ENCODE results near the gene TMEM63A.

TMEM63A gene

DNA sequence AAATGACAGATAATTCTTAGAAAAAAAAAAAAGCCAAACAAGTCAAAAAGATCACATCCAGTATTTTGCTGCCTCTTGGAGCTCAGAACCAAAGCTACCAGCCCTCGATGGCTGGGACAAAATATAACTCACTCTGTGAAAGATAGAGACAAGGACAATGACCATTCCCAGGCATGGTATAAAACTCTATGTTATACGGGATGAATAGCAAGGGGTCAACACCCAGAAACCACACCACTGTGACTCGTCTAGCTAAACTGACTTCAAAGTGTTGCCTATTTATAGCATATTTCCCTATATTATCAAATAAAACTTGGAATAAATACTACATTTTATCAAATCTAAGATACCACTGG lies 10.1 kb downstream of the TMEM63A start:
- Histone ChIP-seq H3K9ac (ENCODE audit: low read length) (no peak overlapping the region), H3K27ac (ENCODE audit: low read depth, low read length) (no peak overlapping the region), H3K4me1 (ENCODE audit: insufficient read depth, low read length) (no peaks in the 10 kb centered on the region), H3K9me3 (ENCODE audit: low read length) (no peaks in the 10 kb centered on the region), H3K27me3 (ENCODE audit: control insufficient read depth in 1 of 2, insufficient read depth in 2 of 2, low read length in 2 of 2) (no peaks in the 10 kb centered on the region), H3K36me3 (ENCODE audit: insufficient read depth, low read length) (peaks cover 59% of the 10 kb centered on the region), H3K4me3 (ENCODE audit: low read depth in 1 of 2, low read length in 2 of 2) (no peak overlapping the region)

DNA sequence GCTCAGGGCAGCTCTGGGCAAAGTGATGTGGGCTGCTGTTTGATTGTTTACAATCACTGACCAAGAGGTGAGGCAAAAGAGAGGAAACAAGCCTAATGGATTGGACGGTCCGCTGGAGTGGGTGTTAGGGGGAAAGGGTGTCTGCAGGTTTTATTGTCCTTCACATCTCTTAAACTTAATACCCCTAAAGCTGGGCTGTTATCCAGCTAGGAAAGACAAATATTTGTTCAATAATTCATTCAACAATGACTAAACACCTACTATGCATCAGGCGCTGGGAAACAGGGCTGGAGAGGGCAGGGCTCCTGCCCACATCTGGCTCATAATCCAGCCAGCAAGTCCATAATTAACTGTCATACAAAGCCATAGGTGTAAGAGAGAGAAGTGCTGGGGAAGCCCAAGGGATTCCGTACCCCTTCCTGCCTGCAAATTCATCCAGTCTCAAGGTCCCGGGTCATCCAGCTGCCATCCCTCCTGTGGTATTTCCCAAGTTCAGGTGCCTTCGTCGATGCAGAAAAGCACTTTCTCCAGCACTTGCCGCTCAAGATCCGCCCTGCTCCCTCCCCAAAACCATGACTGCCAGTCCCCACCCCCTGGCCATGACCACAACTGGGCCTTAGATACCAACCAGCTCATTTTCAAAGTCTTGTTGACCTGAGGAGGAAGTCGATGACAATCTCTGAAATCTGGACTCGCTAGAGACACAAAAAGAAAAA lies 10.7 kb downstream of the TMEM63A start:
- H3K4me3 ChIP-seq (ENCODE audit: low read depth in 1 of 2, low read length in 2 of 2): no peak overlapping the region
- H3K36me3 ChIP-seq (ENCODE audit: insufficient read depth, low read length): peaks cover 60% of the 10 kb centered on the region
- H3K4me1 ChIP-seq (ENCODE audit: insufficient read depth, low read length): no peaks in the 10 kb centered on the region
- no peaks in the 10 kb centered on the region for H3K9me3 ChIP-seq (ENCODE audit: low read length)
- no peaks in the 10 kb centered on the region for H3K27me3 ChIP-seq (ENCODE audit: control insufficient read depth in 1 of 2, insufficient read depth in 2 of 2, low read length in 2 of 2)
- no peak overlapping the region for H3K27ac ChIP-seq (ENCODE audit: low read depth, low read length)
- H3K9ac ChIP-seq (ENCODE audit: low read length): no peak overlapping the region

DNA sequence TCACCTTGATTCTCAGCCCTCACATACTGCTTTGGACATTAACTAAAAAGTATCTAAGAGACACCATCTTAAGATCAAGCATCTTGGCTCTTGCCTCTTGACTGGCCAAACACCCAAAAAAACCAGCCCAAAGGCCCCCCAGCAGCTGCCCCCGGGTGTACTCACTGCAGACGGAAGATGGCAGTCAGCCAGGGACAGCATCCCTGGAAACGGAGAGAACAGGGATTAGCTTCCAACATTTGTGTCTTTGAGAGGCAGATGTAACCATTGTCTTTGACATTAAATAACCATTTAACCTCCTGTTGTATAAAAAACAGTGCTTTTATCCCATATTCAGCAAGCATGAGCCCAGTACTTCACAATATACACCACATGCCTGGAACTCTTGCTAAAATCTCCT lies 11.3 kb downstream of the TMEM63A start:
- H3K9me3 ChIP-seq (ENCODE audit: low read length): no peaks in the 10 kb centered on the region
- H3K4me1 ChIP-seq (ENCODE audit: insufficient read depth, low read length): no peaks in the 10 kb centered on the region
- no peak overlapping the region for H3K4me3 ChIP-seq (ENCODE audit: low read depth in 1 of 2, low read length in 2 of 2)
- no peak overlapping the region for H3K27ac ChIP-seq (ENCODE audit: low read depth, low read length)
- H3K9ac ChIP-seq (ENCODE audit: low read length): no peak overlapping the region
- H3K27me3 ChIP-seq (ENCODE audit: control insufficient read depth in 1 of 2, insufficient read depth in 2 of 2, low read length in 2 of 2): no peaks in the 10 kb centered on the region
- peaks cover 61% of the 10 kb centered on the region for H3K36me3 ChIP-seq (ENCODE audit: insufficient read depth, low read length)

DNA sequence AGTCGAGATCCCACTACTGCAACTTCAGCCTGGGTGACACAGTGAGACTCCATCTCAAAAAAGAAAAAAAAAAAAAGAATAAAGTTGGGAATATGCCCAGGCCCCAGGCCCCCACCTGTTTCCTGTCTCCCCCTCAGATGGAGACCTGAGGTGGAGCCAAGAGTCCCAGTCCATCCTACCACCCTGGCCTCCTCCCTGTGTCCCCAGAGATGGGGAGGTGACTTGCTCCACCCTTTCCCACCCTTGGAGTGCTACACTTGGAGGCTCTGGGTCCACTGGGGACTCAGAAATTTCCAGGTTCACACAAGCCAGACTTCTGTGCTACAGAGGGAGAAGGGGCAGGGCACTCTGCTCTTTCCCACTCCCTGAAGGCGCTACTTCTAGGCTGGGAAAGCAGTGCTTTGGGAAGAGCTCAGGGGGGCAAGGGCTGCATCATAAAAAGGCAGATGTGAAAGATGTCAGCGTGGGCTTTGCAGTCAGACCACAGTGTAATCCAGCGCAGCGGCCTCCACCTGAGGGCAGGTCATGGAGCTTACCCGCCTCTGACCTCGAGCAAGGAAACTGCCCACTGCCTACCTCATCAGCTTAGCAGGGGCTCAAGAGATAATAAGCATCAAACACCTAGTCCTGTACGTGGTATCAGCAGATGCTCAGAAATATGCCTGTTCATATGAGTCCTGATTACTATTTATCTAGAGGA lies 13.4 kb downstream of the TMEM63A start:
- Histone ChIP-seq H3K9me3 (ENCODE audit: low read length) (no peaks in the 10 kb centered on the region), H3K4me3 (ENCODE audit: low read depth in 1 of 2, low read length in 2 of 2) (no peak overlapping the region), H3K9ac (ENCODE audit: low read length) (no peak overlapping the region), H3K27ac (ENCODE audit: low read depth, low read length) (no peak overlapping the region), H3K36me3 (ENCODE audit: insufficient read depth, low read length) (peaks cover 55% of the 10 kb centered on the region), H3K4me1 (ENCODE audit: insufficient read depth, low read length) (no peaks in the 10 kb centered on the region), H3K27me3 (ENCODE audit: control insufficient read depth in 1 of 2, insufficient read depth in 2 of 2, low read length in 2 of 2) (no peaks in the 10 kb centered on the region)

DNA sequence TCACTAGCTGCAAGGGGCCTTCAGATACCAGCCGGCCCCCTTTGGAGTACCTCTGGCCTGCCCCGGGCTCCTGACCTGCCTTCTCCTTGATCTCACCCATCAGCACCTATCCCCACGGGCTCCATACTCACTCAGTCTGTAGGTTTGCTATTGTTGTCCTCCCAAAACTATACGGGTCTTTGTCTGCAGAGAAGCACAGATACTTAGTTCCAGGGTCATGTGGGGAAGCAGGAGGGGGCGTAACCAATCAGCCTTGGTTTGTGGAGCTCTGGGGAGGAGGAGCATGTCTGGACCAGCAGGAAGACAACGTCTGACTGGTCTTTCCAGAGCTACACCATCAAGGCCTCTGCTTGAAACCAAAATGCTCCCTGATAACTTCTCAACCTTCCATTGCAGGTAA lies 15.2 kb downstream of the TMEM63A start:
- H3K4me3 ChIP-seq (ENCODE audit: low read depth in 1 of 2, low read length in 2 of 2): no peak overlapping the region
- peaks cover 9% of the 10 kb centered on the region for H3K4me1 ChIP-seq (ENCODE audit: insufficient read depth, low read length)
- no peaks in the 10 kb centered on the region for H3K9me3 ChIP-seq (ENCODE audit: low read length)
- H3K27me3 ChIP-seq (ENCODE audit: control insufficient read depth in 1 of 2, insufficient read depth in 2 of 2, low read length in 2 of 2): no peaks in the 10 kb centered on the region
- no peak overlapping the region for H3K27ac ChIP-seq (ENCODE audit: low read depth, low read length)
- no peak overlapping the region for H3K9ac ChIP-seq (ENCODE audit: low read length)
- H3K36me3 ChIP-seq (ENCODE audit: insufficient read depth, low read length): peaks cover 50% of the 10 kb centered on the region

DNA sequence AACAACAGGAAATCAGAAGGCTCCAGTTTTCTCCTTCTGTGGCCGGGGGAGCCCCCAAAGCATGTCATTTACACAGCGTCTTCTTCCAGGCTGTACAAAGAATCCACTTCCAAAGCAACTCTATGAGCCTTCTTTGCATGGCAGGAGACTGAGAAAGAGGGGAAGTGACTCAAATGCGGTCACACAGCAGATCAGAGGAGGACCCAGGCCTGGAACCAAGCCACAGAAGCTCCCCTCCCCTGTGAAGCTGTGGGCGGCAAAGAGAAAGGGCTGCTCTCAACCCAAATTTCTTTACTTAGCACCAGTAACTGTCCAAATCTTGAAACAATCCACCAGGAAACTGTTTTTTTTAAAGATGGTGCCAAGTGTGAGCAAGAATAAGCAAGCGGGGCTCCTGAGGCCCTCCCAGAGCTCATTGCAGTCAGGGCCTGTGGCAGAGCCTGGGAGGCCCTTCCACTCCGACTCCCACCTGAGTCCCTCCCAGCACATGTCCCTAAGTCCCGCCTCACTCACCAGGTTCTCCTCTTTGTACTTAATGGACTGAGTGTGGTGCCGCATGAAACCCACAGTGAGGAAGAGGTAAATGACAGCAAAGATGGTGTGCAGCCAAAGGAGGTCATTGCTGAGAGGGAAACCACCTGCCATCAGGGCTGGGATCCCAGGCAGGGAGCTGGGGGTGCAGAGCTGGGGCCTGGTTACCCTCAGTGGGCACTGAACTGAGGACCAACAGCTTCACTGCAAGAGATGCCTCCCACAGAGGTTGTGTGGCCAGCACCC lies 15.9 kb downstream of the TMEM63A start:
- Histone ChIP-seq H3K9me3 (ENCODE audit: low read length) (no peaks in the 10 kb centered on the region), H3K36me3 (ENCODE audit: insufficient read depth, low read length) (peaks cover 50% of the 10 kb centered on the region), H3K4me3 (ENCODE audit: low read depth in 1 of 2, low read length in 2 of 2) (no peak overlapping the region), H3K27ac (ENCODE audit: low read depth, low read length) (no peak overlapping the region), H3K27me3 (ENCODE audit: control insufficient read depth in 1 of 2, insufficient read depth in 2 of 2, low read length in 2 of 2) (no peaks in the 10 kb centered on the region), H3K9ac (ENCODE audit: low read length) (no peak overlapping the region), H3K4me1 (ENCODE audit: insufficient read depth, low read length) (peaks cover 9% of the 10 kb centered on the region)

DNA sequence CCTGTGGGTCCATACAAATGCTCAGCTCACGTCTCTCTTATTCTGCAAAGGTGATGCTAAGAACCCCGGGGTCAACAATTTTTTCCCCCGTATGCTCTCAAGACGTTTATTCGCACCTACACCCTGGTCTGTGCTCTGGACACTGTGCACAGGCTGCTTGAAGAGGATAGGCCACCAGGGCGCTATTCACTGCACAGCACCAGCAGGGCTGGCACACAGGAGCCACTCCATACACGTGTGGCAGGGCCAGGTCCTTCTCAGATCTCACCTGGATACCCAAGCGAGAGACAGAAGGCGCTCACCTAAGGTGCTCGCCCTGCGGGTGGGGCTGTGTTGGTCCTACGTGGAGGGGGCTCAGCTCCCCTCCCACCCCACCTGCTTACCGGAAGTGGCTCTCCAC lies 16.7 kb downstream of the TMEM63A start:
- no peak overlapping the region for H3K9ac ChIP-seq (ENCODE audit: low read length)
- H3K27me3 ChIP-seq (ENCODE audit: control insufficient read depth in 1 of 2, insufficient read depth in 2 of 2, low read length in 2 of 2): no peaks in the 10 kb centered on the region
- H3K4me3 ChIP-seq (ENCODE audit: low read depth in 1 of 2, low read length in 2 of 2): no peak overlapping the region
- H3K9me3 ChIP-seq (ENCODE audit: low read length): no peaks in the 10 kb centered on the region
- peaks cover 55% of the 10 kb centered on the region for H3K36me3 ChIP-seq (ENCODE audit: insufficient read depth, low read length)
- no peak overlapping the region for H3K27ac ChIP-seq (ENCODE audit: low read depth, low read length)
- peaks cover 9% of the 10 kb centered on the region for H3K4me1 ChIP-seq (ENCODE audit: insufficient read depth, low read length)

DNA sequence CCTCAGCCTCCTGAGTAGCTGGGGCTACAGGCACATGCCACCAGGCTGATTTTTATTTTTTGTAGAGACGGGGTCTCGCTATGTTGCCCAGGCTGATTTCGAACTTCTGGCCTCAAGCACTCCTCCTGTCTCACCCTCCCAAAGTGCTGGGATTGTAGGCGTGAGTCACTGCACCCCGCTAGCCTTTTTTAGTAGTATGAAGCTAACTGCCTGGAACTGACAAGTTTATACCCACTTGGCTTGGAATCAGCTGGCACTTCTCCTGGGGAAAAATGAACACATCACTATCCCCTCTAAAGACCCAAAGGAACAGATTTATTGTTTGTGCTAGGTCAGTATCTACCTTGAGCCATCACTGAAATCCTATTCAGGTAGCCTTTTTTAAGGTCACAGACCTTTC lies 19.0 kb downstream of the TMEM63A start:
- Histone ChIP-seq H3K4me1 (ENCODE audit: insufficient read depth, low read length) (peaks cover 9% of the 10 kb centered on the region), H3K27ac (ENCODE audit: low read depth, low read length) (peak overlapping the region; percentile 32), H3K9me3 (ENCODE audit: low read length) (no peaks in the 10 kb centered on the region), H3K4me3 (ENCODE audit: low read depth in 1 of 2, low read length in 2 of 2) (no peak overlapping the region), H3K36me3 (ENCODE audit: insufficient read depth, low read length) (peaks cover 73% of the 10 kb centered on the region), H3K27me3 (ENCODE audit: control insufficient read depth in 1 of 2, insufficient read depth in 2 of 2, low read length in 2 of 2) (no peaks in the 10 kb centered on the region), H3K9ac (ENCODE audit: low read length) (no peak overlapping the region)

DNA sequence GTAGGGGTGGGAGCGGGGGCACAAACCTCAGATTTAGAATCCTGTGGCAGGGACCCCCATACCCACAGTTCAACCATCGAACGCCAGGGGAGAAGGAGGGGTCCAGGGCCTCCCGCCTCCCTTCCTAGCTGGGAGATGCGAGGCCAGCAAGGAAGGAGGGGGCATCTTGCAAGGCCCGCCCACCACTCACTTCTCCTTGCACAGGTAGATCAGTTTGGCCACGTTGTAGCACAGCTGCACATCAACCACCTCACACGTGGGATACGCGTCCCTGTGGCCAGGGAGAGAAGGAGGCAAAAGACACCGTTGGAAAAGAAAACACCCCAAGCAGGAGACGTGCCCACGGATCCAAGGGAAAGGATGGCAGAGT lies 19.6 kb downstream of the TMEM63A start:
- Histone ChIP-seq H3K4me3 (ENCODE audit: low read depth in 1 of 2, low read length in 2 of 2) (no peak overlapping the region), H3K4me1 (ENCODE audit: insufficient read depth, low read length) (peaks cover 9% of the 10 kb centered on the region), H3K27ac (ENCODE audit: low read depth, low read length) (peak overlapping the region; percentile 32), H3K9ac (ENCODE audit: low read length) (no peak overlapping the region), H3K9me3 (ENCODE audit: low read length) (no peaks in the 10 kb centered on the region), H3K27me3 (ENCODE audit: control insufficient read depth in 1 of 2, insufficient read depth in 2 of 2, low read length in 2 of 2) (no peaks in the 10 kb centered on the region), H3K36me3 (ENCODE audit: insufficient read depth, low read length) (peaks cover 68% of the 10 kb centered on the region)

DNA sequence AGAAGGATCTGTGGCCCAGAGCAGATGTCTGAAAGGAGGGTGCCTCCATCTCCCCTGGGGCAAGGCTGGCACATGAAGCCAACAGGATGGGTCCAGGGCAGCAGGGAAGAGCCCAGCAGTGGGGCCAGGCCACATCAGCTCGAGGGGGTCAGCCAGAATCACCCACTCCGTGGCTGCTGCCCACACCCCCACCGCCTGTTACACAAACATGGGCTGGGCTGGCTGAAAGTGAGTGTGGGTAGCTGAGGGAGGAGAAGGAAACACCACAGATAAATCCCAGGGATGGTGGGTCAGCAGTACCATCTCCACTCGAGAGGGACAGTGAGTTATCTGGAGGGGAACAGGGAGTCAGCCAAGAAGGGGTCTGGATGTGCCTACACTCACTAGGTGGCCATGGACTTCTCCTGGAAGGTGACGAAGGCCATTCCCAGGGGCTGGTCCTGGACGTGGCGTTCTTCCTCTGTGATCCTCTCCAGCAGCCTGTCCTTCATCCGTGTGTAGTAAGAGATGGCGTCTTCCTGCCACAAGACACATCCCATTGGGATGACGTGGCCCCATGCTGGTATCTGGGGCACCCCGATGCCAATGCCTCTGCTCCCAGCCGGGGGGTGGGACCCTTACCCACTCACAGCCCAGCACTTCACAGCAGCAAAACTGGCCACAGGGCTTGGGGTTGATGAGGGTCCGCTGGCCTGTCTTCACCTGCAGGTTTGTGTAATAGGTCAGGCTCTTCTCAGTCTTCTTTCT lies 20.2 kb downstream of the TMEM63A start:
- Histone ChIP-seq H3K4me1 (ENCODE audit: insufficient read depth, low read length) (peaks cover 9% of the 10 kb centered on the region), H3K4me3 (ENCODE audit: low read depth in 1 of 2, low read length in 2 of 2) (no peak overlapping the region), H3K9me3 (ENCODE audit: low read length) (no peaks in the 10 kb centered on the region), H3K27me3 (ENCODE audit: control insufficient read depth in 1 of 2, insufficient read depth in 2 of 2, low read length in 2 of 2) (no peaks in the 10 kb centered on the region), H3K27ac (ENCODE audit: low read depth, low read length) (no peak overlapping the region), H3K36me3 (ENCODE audit: insufficient read depth, low read length) (peaks cover 67% of the 10 kb centered on the region), H3K9ac (ENCODE audit: low read length) (no peak overlapping the region)

DNA sequence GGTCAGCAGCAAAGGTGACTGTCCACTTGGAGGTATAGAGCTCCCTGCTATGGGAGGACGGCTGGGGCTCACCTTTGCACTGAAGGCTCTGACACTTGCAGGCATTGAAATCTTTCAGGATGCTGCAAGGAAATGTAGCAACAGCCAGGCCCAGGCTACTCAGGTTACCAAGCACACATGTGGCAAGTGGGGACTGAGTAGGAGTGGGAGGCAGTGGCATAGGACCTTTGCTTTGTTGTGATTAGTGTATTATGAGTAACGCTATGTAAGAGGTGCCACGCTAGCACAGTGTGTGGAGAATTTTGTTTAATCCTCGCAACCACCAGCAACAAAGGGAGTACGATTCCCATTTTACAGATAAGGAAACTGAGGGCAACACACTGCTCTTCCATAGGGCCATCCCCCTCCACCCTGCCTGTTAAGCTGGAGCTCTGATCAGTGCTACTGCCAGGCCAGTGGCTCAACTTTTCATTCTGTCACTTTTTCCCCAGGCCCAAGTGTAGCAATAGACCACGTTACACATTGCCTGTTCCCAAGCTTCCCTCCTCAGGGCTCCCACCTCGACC lies 21.2 kb downstream of the TMEM63A start:
- Histone ChIP-seq H3K9me3 (ENCODE audit: low read length) (no peaks in the 10 kb centered on the region), H3K4me1 (ENCODE audit: insufficient read depth, low read length) (peaks cover 9% of the 10 kb centered on the region), H3K27ac (ENCODE audit: low read depth, low read length) (no peak overlapping the region), H3K36me3 (ENCODE audit: insufficient read depth, low read length) (peaks cover 69% of the 10 kb centered on the region), H3K4me3 (ENCODE audit: low read depth in 1 of 2, low read length in 2 of 2) (no peak overlapping the region), H3K9ac (ENCODE audit: low read length) (no peak overlapping the region), H3K27me3 (ENCODE audit: control insufficient read depth in 1 of 2, insufficient read depth in 2 of 2, low read length in 2 of 2) (no peaks in the 10 kb centered on the region)

Measured in muscle layer of colon (tissue), 2 donors.